Breast epithelium (tissue), 4 donors: ENCODE data around the gene TENM4. TPM values are rescaled to one million over a fixed set of nuclear protein-coding genes. Genes with fewer than 3 reads are reported as not detected.

Source experiments
- DNase-seq, 2 donors: peaks; one replicate each; pipeline ENCODE4 v3.0.0-alpha.2; 2019; ENCODE audit warnings: low spot score in 2 of 2
- H3K27ac ChIP-seq, 2 donors: fragments of 200-600 bp; sonication (generic) in 1 of 2; one replicate each; pipeline ENCODE4 v1.5.1; 2016 to 2019; ENCODE audit warnings: mild to moderate bottlenecking in 1 of 2
- H3K27me3 ChIP-seq, 2 donors: fragments of 200-600 bp; sonication (generic) in 1 of 2; one replicate each; pipeline versions ENCODE4 v1.5.1 to v1.6.0; 2017 to 2019; ENCODE audit warnings: control low read depth in 1 of 2, mild to moderate bottlenecking in 1 of 2
- H3K36me3 ChIP-seq: fragments of 200-600 bp; one replicate; pipeline ENCODE4 v1.5.1; 2019
- H3K4me1 ChIP-seq, 2 donors: fragments of 200-600 bp; sonication (generic); one replicate each; pipeline ENCODE4 v1.5.1; 2016 to 2019; ENCODE audit warnings: control low read depth in 1 of 2
- H3K4me3 ChIP-seq, 3 donors: fragments of 200-600 bp; sonication (generic); 1 replicate in 2 of 3; 2 replicates in 1 of 3; pipeline ENCODE4 v1.5.1; 2016 to 2019; ENCODE audit warnings: mild to moderate bottlenecking in 3 of 3, moderate library complexity in 2 of 3
- H3K9me3 ChIP-seq, 2 donors: fragments of 200-600 bp; sonication (generic) in 1 of 2; one replicate each; pipeline ENCODE4 v1.5.1; 2016 to 2019; ENCODE audit warnings: control low read depth in 1 of 2
- CTCF ChIP-seq, 3 donors: fragments of 450-650 bp; IDR thresholded peaks; one replicate each; pipeline ENCODE4 v1.5.1; 2016 to 2017; ENCODE audit warnings: antibody characterized with exemption in 3 of 3, mild to moderate bottlenecking in 3 of 3, moderate library complexity in 3 of 3
- POLR2A ChIP-seq: fragments of 450-650 bp; IDR thresholded peaks from one replicate; pipeline ENCODE4 v1.6.1; 2016; ENCODE audit warnings: antibody characterized with exemption, mild to moderate bottlenecking, moderate library complexity
- POLR2AphosphoS5 ChIP-seq, 3 donors: sonication (generic); formaldehyde crosslinking; IDR thresholded peaks; one replicate each; pipeline ENCODE4 v1.6.1; 2017; ENCODE audit warnings: antibody characterized with exemption in 3 of 3
- intact Hi-C: fragments of 100-400 bp; cut with DNase I; formaldehyde crosslinking; loops from one replicate; pipeline ENCODE4 v1.15.1; 2023; ENCODE audit warnings: low total_unique reads
- total RNA-seq, 3 donors: library from RNA; depleted of rRNA; stranded (reverse); fragments of >200 nt; gene quantifications; one replicate each; pipeline ENCODE4 v1.1.0, GENCODE V29; 2016

Gene TENM4
- total RNA-seq, 3 donors from 2014 or later: 0.29 to 7.9 (median 4.8) TPM

- H3K36me3 ChIP-seq: no peaks in the 10 kb centered on the region
- no peaks in the 10 kb centered on the region for H3K4me1 ChIP-seq
- intact Hi-C loops: loop anchor here (5.0 kb wide), 1 partner anchor 739 kb away; no protein-coding TSS in a partner anchor
- TF ChIP-seq POLR2A: no peak
- no peak for TF ChIP-seq POLR2AphosphoS5 (IDR thresholded peaks at IDR 0.05)
- no peak for TF ChIP-seq CTCF (IDR thresholded peaks at IDR 0.05)
- H3K9me3 ChIP-seq: no peaks in the 10 kb centered on the region
- no peak overlapping the region for H3K27ac ChIP-seq
- no peaks in the 10 kb centered on the region for H3K27me3 ChIP-seq
- no peak overlapping the region for H3K4me3 ChIP-seq
- DNase-seq: no peak
Observed at GRCh38 chr11:79388201-79388600, 52.6 kb downstream of the TENM4 start.

GRCh38 chr11:79383874-79384273 is 57.0 kb downstream of the TENM4 start:
- Histone ChIP-seq H3K36me3 (no peaks in the 10 kb centered on the region), H3K27me3 (no peaks in the 10 kb centered on the region), H3K4me3 (no peak overlapping the region), H3K27ac (no peak overlapping the region), H3K4me1 (no peaks in the 10 kb centered on the region), H3K9me3 (no peaks in the 10 kb centered on the region)
- intact Hi-C loops: loop anchor here (2.0 kb wide), 1 partner anchor 73 kb away; no protein-coding TSS in a partner anchor
- no peak for TF ChIP-seq POLR2A
- DNase-seq: no peak

GRCh38 chr11:79382301-79383050 is 58.4 kb downstream of the TENM4 start:
- Histone ChIP-seq H3K27ac (no peak overlapping the region), H3K4me3 (no peak overlapping the region), H3K36me3 (no peaks in the 10 kb centered on the region), H3K4me1 (no peaks in the 10 kb centered on the region), H3K9me3 (peaks cover 0 to under 1% of the 10 kb centered on the region in 2 donors), H3K27me3 (no peaks in the 10 kb centered on the region)
- intact Hi-C loops: loop anchor here (2.0 kb wide), 1 partner anchor 74 kb away; no protein-coding TSS in a partner anchor
- TF ChIP-seq POLR2AphosphoS5 (IDR thresholded peaks at IDR 0.05) (no peak), CTCF (IDR thresholded peaks at IDR 0.05) (no peak), POLR2A (no peak)
- no peak for DNase-seq

GRCh38 chr11:79381036-79381435 is 59.8 kb downstream of the TENM4 start:
- intact Hi-C loops: no loop called here
- H3K36me3 ChIP-seq: no peaks in the 10 kb centered on the region
- no peak overlapping the region for H3K27ac ChIP-seq
- no peaks in the 10 kb centered on the region for H3K27me3 ChIP-seq
- no peak for TF ChIP-seq CTCF (IDR thresholded peaks at IDR 0.05)
- TF ChIP-seq POLR2AphosphoS5 (IDR thresholded peaks at IDR 0.05): no peak
- no peak for TF ChIP-seq POLR2A
- no peak overlapping the region for H3K4me3 ChIP-seq
- peaks cover 4 to 11% of the 10 kb centered on the region in 2 donors for H3K9me3 ChIP-seq
- no peak for DNase-seq
- no peaks in the 10 kb centered on the region for H3K4me1 ChIP-seq

GRCh38 chr11:79377406-79377805 is 63.4 kb downstream of the TENM4 start:
- Histone ChIP-seq H3K36me3 (no peaks in the 10 kb centered on the region), H3K4me1 (no peaks in the 10 kb centered on the region), H3K27me3 (no peaks in the 10 kb centered on the region), H3K27ac (no peak overlapping the region), H3K4me3 (no peak overlapping the region), H3K9me3 (peaks cover 4 to 11% of the 10 kb centered on the region in 2 donors)
- TF ChIP-seq POLR2AphosphoS5 (IDR thresholded peaks at IDR 0.05): no peak
- no peak for TF ChIP-seq POLR2A
- TF ChIP-seq CTCF (IDR thresholded peaks at IDR 0.05): no peak
- intact Hi-C loops: no loop called here
- no peak for DNase-seq
